GM19467 (cell line): ENCODE measurements around the gene ACP5.

ENCODE experiments used
- ATAC-seq: cut with Tn5 transposase; IDR thresholded peaks from one replicate; pipeline ENCODE4 v1.9.1; 2021; ENCODE audit warnings: mild to moderate bottlenecking, moderate library complexity; ENCODE audit not compliant: unreplicated experiment

The ACP5 gene

GRCh38 chr19:11549386-11549953 is 28.0 kb downstream of the ACP5 start:
- ATAC-seq = no peak

GRCh38 chr19:11547929-11548700 is 29.3 kb downstream of the ACP5 start:
- ATAC-seq = no peak

- no peak for ATAC-seq
These were observed 36.2 kb downstream of the ACP5 start for GRCh38 chr19:11541238-11541637.

- no peak for ATAC-seq
These were observed 36.8 kb downstream of the ACP5 start for GRCh38 chr19:11540645-11541044.

GRCh38 chr19:11539495-11540365 is 37.7 kb downstream of the ACP5 start:
- no peak for ATAC-seq

- no peak for ATAC-seq
These were observed 39.0 kb downstream of the ACP5 start, which contains the start of gene CNN1 for GRCh38 chr19:11538232-11539036. Gene CNN1 (plus strand): TSS chr19:11538851. CDS start chr19:11538928, 77 bp downstream.

- peak; percentile 73 for ATAC-seq
These were observed 41.5 kb downstream of the ACP5 start for GRCh38 chr19:11535792-11536595.

- ATAC-seq = no peak
These were observed 42.5 kb downstream of the ACP5 start for GRCh38 chr19:11534948-11535347.

GRCh38 chr19:11534538-11534937 is 42.9 kb downstream of the ACP5 start:
- no peak for ATAC-seq

GRCh38 chr19:11530432-11530831 is 47.0 kb downstream of the ACP5 start:
- ATAC-seq = no peak

GRCh38 chr19:11528551-11529341 is 48.7 kb downstream of the ACP5 start, which contains the start of gene ECSIT:
Gene ECSIT (minus strand): TSS chr19:11529134. CDS start chr19:11519170, 9,964 bp downstream.
- peak; percentile 94 for ATAC-seq
